Fibroblast of skin of right biceps (primary cell): ENCODE measurements around the gene LIN7A.

ENCODE experiments used
- DNase-seq: peaks from one replicate; pipeline ENCODE4 v3.0.0-alpha.2; 2013

The LIN7A gene

GRCh38 chr12:80937391-80938238 is at the start of gene LIN7A:
Gene LIN7A (minus strand): TSS chr12:80937934. CDS start chr12:80937722, 212 bp downstream.
- DNase-seq = peak; percentile 59

GRCh38 chr12:80986224-80986623 is 48.5 kb upstream of the LIN7A start:
- DNase-seq = no peak

- DNase-seq = no peak
These were observed 42.1 kb upstream of the LIN7A start for GRCh38 chr12:80979816-80980215.

GRCh38 chr12:80979251-80979650 is 41.5 kb upstream of the LIN7A start:
- no peak for DNase-seq

GRCh38 chr12:80977346-80977745 is 39.6 kb upstream of the LIN7A start:
- peak; percentile 9 for DNase-seq

- no peak for DNase-seq
These were observed 30.6 kb upstream of the LIN7A start for GRCh38 chr12:80968326-80968725.

- DNase-seq = no peak
These were observed 29.8 kb upstream of the LIN7A start for GRCh38 chr12:80967565-80967964.

- DNase-seq = no peak
These were observed 28.3 kb upstream of the LIN7A start for GRCh38 chr12:80966001-80966400.

- DNase-seq = no peak
These were observed 20.4 kb upstream of the LIN7A start for GRCh38 chr12:80958162-80958561.

GRCh38 chr12:80954857-80955520 is 17.3 kb upstream of the LIN7A start:
- no peak for DNase-seq

- no peak for DNase-seq
These were observed 14.7 kb upstream of the LIN7A start for GRCh38 chr12:80952443-80952842.

- peak; percentile 18 for DNase-seq
These were observed 8.9 kb upstream of the LIN7A start for GRCh38 chr12:80946591-80946990.

GRCh38 chr12:80943338-80943737 is 5.6 kb upstream of the LIN7A start:
- DNase-seq = no peak

- no peak for DNase-seq
These were observed 4.2 kb upstream of the LIN7A start for GRCh38 chr12:80941916-80942315.

- no peak for DNase-seq
These were observed 1.7 kb upstream of the LIN7A start for GRCh38 chr12:80939231-80939950.

- DNase-seq = peak; percentile 13
These were observed 663 bp upstream of the LIN7A start for GRCh38 chr12:80938397-80938796.

- peak; percentile 47 for DNase-seq
These were observed 918 bp downstream of the LIN7A start for GRCh38 chr12:80936642-80937390.

- no peak for DNase-seq
These were observed 1.4 kb downstream of the LIN7A start for GRCh38 chr12:80936353-80936641.

- no peak for DNase-seq
These were observed 2.6 kb downstream of the LIN7A start for GRCh38 chr12:80935111-80935510.

GRCh38 chr12:80925983-80926382 is 11.8 kb downstream of the LIN7A start:
- no peak for DNase-seq

- no peak for DNase-seq
These were observed 12.5 kb downstream of the LIN7A start for GRCh38 chr12:80925237-80925636.

GRCh38 chr12:80924437-80924836 is 13.3 kb downstream of the LIN7A start:
- DNase-seq = no peak

- DNase-seq = no peak
These were observed 17.7 kb downstream of the LIN7A start for GRCh38 chr12:80920006-80920405.
